Measurements from ENCODE around the gene OPN1SW.

DNA sequence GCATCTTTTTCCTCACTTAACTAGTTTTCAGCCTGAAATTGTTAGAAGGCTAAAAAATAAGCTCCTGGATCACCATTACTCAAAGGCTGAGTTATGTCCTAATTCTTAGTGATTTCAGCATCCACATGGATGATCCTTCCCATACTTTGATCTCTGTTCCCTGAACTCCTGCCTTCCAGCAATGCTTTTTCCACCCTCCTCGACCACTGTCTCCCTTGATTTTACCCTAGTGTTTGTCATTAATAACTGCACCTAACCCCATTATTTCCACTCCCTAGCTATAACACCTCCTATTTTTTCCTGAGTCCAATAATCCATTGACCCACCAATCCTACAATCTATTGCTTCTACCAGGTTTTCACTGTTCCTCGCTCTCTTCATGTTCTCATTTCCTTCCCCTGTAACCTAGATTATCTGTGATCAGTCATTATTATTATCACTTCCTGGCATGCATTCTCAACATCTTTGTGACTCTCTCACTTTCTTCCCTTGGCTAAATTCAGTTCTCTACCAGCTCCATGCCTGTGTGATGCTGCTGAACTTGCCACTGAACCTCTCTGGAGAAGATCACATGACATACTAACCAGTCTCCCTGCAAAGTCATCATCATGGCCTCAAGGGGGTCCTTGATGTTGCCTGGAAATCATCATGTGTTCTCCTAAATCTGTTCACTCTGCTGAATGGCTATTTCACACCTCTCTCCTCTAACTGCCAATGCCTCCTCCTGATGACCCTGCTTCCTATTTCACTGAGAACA is 42.9 kb downstream of the OPN1SW start:
- TF ChIP-seq, protein P1, sequence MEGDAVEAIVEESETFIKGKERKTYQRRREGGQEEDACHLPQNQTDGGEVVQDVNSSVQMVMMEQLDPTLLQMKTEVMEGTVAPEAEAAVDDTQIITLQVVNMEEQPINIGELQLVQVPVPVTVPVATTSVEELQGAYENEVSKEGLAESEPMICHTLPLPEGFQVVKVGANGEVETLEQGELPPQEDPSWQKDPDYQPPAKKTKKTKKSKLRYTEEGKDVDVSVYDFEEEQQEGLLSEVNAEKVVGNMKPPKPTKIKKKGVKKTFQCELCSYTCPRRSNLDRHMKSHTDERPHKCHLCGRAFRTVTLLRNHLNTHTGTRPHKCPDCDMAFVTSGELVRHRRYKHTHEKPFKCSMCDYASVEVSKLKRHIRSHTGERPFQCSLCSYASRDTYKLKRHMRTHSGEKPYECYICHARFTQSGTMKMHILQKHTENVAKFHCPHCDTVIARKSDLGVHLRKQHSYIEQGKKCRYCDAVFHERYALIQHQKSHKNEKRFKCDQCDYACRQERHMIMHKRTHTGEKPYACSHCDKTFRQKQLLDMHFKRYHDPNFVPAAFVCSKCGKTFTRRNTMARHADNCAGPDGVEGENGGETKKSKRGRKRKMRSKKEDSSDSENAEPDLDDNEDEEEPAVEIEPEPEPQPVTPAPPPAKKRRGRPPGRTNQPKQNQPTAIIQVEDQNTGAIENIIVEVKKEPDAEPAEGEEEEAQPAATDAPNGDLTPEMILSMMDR (IDR thresholded peaks at IDR 0.05), result no peak
- TF ChIP-seq POLR2AphosphoS5 (IDR thresholded peaks at IDR 0.05) (no peak), POLR2A (IDR thresholded peaks at IDR 0.05) (no peak)

All from transverse colon (tissue), 4 donors.